WTC11 (cell line): ENCODE data around the gene NARS2. TPM values are rescaled to one million over a fixed set of nuclear protein-coding genes. Genes with fewer than 3 reads are reported as not detected.

Experiments used
- ATAC-seq: fragments of 200-7000 bp; cut with Tn5 transposase; 2 replicates; pipeline ENCODE4 v1.10.0; 2021; ENCODE audit warnings: mild to moderate bottlenecking, moderate library complexity
- CTCF ChIA-PET: fragments of 300-600 bp; sonication (Branson Sonifier 250); formaldehyde crosslinking; loops from one replicate; lab custom pipeline; 2021; ENCODE audit warnings: antibody characterized with exemption; lab: Charles Lee
- POLR2A ChIA-PET: fragments of 350-600 bp; sonication (Branson Sonifier 250); formaldehyde crosslinking; loops from one replicate; lab custom pipeline; 2021; ENCODE audit warnings: antibody characterized with exemption; lab: Charles Lee
- DNase-seq: peaks from one replicate; pipeline ENCODE4 v3.0.0; 2021; ENCODE audit warnings: low spot score
- H3K27ac Mint-ChIP-seq: 2 replicates; pipeline ENCODE4 v1.8.0; 2021; ENCODE audit warnings: mixed read lengths
- H3K27me3 Mint-ChIP-seq: 2 replicates; pipeline ENCODE4 v1.8.0; 2021; ENCODE audit warnings: low read depth, mild to moderate bottlenecking, moderate library complexity, mixed read lengths
- H3K36me3 Mint-ChIP-seq: 2 replicates; pipeline ENCODE4 v1.8.0; 2021; ENCODE audit warnings: mixed read lengths
- H3K4me1 Mint-ChIP-seq: 2 replicates; pipeline ENCODE4 v1.8.0; 2022; ENCODE audit warnings: mixed read lengths
- H3K4me3 Mint-ChIP-seq: 2 replicates; pipeline ENCODE4 v1.8.0; 2021; ENCODE audit warnings: mild to moderate bottlenecking, moderate library complexity, mixed read lengths
- H3K9me3 Mint-ChIP-seq: 2 replicates; pipeline ENCODE4 v1.8.0; 2021; ENCODE audit warnings: mixed read lengths
- AR ChIP-seq: fragments of 250-450 bp; sonication (Bioruptor Pico); IDR thresholded peaks from 2 replicates; pipeline ENCODE4 v1.9.0; 2021; ENCODE audit warnings: mild to moderate bottlenecking
- FOXJ3 ChIP-seq: sonication (generic); formaldehyde crosslinking; IDR thresholded peaks from 2 replicates; pipeline ENCODE4 v1.9.0; 2021; ENCODE audit warnings: missing genetic modification reagents, mild to moderate bottlenecking, borderline replicate concordance
- HMGXB4 ChIP-seq: sonication (generic); formaldehyde crosslinking; IDR thresholded peaks from 2 replicates; pipeline ENCODE4 v1.8.1; 2023; ENCODE audit warnings: mild to moderate bottlenecking, moderate library complexity, missing genetic modification reagents
- MXD4 ChIP-seq: fragments of 250-450 bp; sonication (Bioruptor Pico); IDR thresholded peaks from 2 replicates; pipeline ENCODE4 v1.8.0; 2021; ENCODE audit warnings: mild to moderate bottlenecking, moderate library complexity, borderline replicate concordance
- PREB ChIP-seq: sonication (generic); formaldehyde crosslinking; IDR thresholded peaks from 2 replicates; pipeline ENCODE4 v1.8.1; 2022; ENCODE audit warnings: mild to moderate bottlenecking, missing genetic modification reagents, moderate library complexity, borderline replicate concordance
- RELA ChIP-seq: sonication (generic); formaldehyde crosslinking; IDR thresholded peaks from 2 replicates; pipeline ENCODE4 v1.8.1; 2022; ENCODE audit warnings: missing genetic modification reagents, mild to moderate bottlenecking, borderline replicate concordance
- SMAD4 ChIP-seq: sonication (generic); formaldehyde crosslinking; IDR thresholded peaks from 2 replicates; pipeline ENCODE4 v1.8.0; 2022; ENCODE audit warnings: mild to moderate bottlenecking, missing genetic modification reagents
- ZNF263 ChIP-seq: sonication (generic); formaldehyde crosslinking; IDR thresholded peaks from 2 replicates; pipeline ENCODE4 v1.8.1; 2022; ENCODE audit warnings: low read depth, mild to moderate bottlenecking, moderate library complexity, missing genetic modification reagents
- total RNA-seq: library from RNA; stranded (reverse); gene quantifications from 3 replicates; pipeline ENCODE4 v1.2.3, GENCODE V29; 2021

NARS2 gene
- total RNA-seq, 1 experiment from 2014 or later = 36.4 TPM

- ChIA-PET CTCF (interaction anchor here (2.0 to 4.0 kb wide), 2 partner anchors 10 to 12 kb away, joined by 10 to 48 read pairs; no protein-coding TSS in a partner anchor), POLR2A (no interaction called here)
- H3K36me3 Mint-ChIP-seq = peaks cover under 1% of the 10 kb centered on the region; the same call in 1 of the 2 replicates
- ATAC-seq = no peak
- DNase-seq = no peak
- no peaks in the 10 kb centered on the region for H3K27me3 Mint-ChIP-seq
- TF ChIP-seq PREB (CRISPR knock-in tag) (no peak), MXD4 (CRISPR knock-in tag) (no peak), ZNF263 (CRISPR knock-in tag) (no peak)
- H3K9me3 Mint-ChIP-seq = peaks cover 4% of the 10 kb centered on the region
- no peak overlapping the region for H3K27ac Mint-ChIP-seq
- H3K4me3 Mint-ChIP-seq = 0 out of 2 replicates have a peak overlapping the region, but pooled peaks have one; percentile 24
- peaks cover 25% of the 10 kb centered on the region for H3K4me1 Mint-ChIP-seq
Observed at GRCh38 chr11:78576549-78577097, 2.0 kb upstream of the NARS2 start.

GRCh38 chr11:78575478-78575877, 814 bp upstream of the NARS2 start:
- H3K27me3 Mint-ChIP-seq = no peaks in the 10 kb centered on the region
- POLR2A ChIA-PET = interaction anchor here (1.2 kb wide), 1 partner anchor 157 kb away, joined by 3 read pairs; no protein-coding TSS in a partner anchor

GRCh38 chr11:78573681-78574080, 983 bp downstream of the NARS2 start:
- CTCF ChIA-PET = interaction anchor here (1.0 to 4.0 kb wide), 2 partner anchors 9 to 13 kb away, joined by 3 to 48 read pairs; no protein-coding TSS in a partner anchor
- ATAC-seq = no peak
- H3K27ac Mint-ChIP-seq = no peak overlapping the region

More at GRCh38 chr11:78575478-78575877, 814 bp upstream of the NARS2 start:
- DNase-seq (no peak), ATAC-seq (no peak)
- Mint-ChIP-seq H3K27ac (peak overlapping the region; percentile 72; the same call in 1 of the 2 replicates), H3K36me3 (peaks cover 12% of the 10 kb centered on the region), H3K4me3 (peak overlapping the region; percentile 97), H3K4me1 (peaks cover 27% of the 10 kb centered on the region), H3K9me3 (no peaks in the 10 kb centered on the region)
- CTCF ChIA-PET = interaction anchor here (1.1 to 4.0 kb wide), 4 partner anchors 11 to 387 kb away, joined by 3 to 48 read pairs (median 8); partner anchors contain the start of genes KCTD21 and USP35
- no peak for TF ChIP-seq SMAD4 (CRISPR knock-in tag)

More at GRCh38 chr11:78573681-78574080, 983 bp downstream of the NARS2 start:
- TF ChIP-seq HMGXB4 (CRISPR knock-in tag) = no peak
- TF ChIP-seq RELA (CRISPR knock-in tag) = no peak
- TF ChIP-seq AR (CRISPR knock-in tag) = no peak
- TF ChIP-seq FOXJ3 = no peak
- POLR2A ChIA-PET = no interaction called here
- H3K27me3 Mint-ChIP-seq = no peaks in the 10 kb centered on the region
- no peaks in the 10 kb centered on the region for H3K9me3 Mint-ChIP-seq
- H3K4me3 Mint-ChIP-seq = peak overlapping the region; percentile 97
- peaks cover 20% of the 10 kb centered on the region for H3K36me3 Mint-ChIP-seq
- peaks cover 27% of the 10 kb centered on the region for H3K4me1 Mint-ChIP-seq
- no peak for DNase-seq
